Transverse colon (tissue), 4 donors: ENCODE data around the gene HOXC4. TPM values are rescaled to one million over a fixed set of nuclear protein-coding genes. Genes with fewer than 3 reads are reported as not detected.

Source experiments
- DNase-seq: peaks from one replicate; pipeline ENCODE4 v3.0.0-alpha.2; 2019
- H3K27ac ChIP-seq, 4 donors: fragments of 200-600 bp; sonication (generic); 2 replicates each; pipeline ENCODE4 v1.5.1; 2016 to 2018; ENCODE audit warnings: inconsistent platforms in 4 of 4
- H3K27me3 ChIP-seq: fragments of 200-600 bp; sonication (generic); 2 replicates; pipeline ENCODE4 v1.5.1; 2017; ENCODE audit warnings: inconsistent platforms
- H3K36me3 ChIP-seq, 4 donors: fragments of 200-600 bp; sonication (generic); 2 replicates each; pipeline ENCODE4 v1.5.1; 2017 to 2019; ENCODE audit warnings: inconsistent platforms in 4 of 4
- H3K4me1 ChIP-seq, 4 donors: fragments of 200-600 bp; sonication (generic); 2 replicates each; pipeline ENCODE4 v1.5.1; 2017 to 2020; ENCODE audit warnings: inconsistent platforms in 4 of 4
- H3K4me3 ChIP-seq, 4 donors: fragments of 200-600 bp; sonication (generic); 1 replicate in 1 of 4; 2 replicates in 3 of 4; pipeline versions ENCODE4 v1.5.1 to v1.6.1; 2017 to 2019; ENCODE audit warnings: inconsistent platforms in 4 of 4
- H3K9me3 ChIP-seq, 2 donors: fragments of 200-600 bp; sonication (generic); 2 replicates each; pipeline ENCODE4 v1.5.1; 2017 to 2019; ENCODE audit warnings: inconsistent platforms in 2 of 2
- CTCF ChIP-seq, 5 experiments: fragments of 200-600 bp in 3 of 5; fragments of 450-650 bp in 2 of 5; sonication (generic) in 3 of 5; IDR thresholded peaks; 1 replicate in 2 of 5; 2 replicates in 3 of 5; pipeline ENCODE4 v1.5.1; 2016 to 2017; ENCODE audit warnings: antibody characterized with exemption in 5 of 5, inconsistent platforms in 3 of 5, mild to moderate bottlenecking in 2 of 5, moderate library complexity in 1 of 5
- EP300 ChIP-seq: sonication (generic); formaldehyde crosslinking; IDR thresholded peaks from one replicate; pipeline ENCODE4 v1.6.1; 2017; ENCODE audit warnings: antibody characterized with exemption, low read depth
- POLR2A ChIP-seq: fragments of 450-650 bp; IDR thresholded peaks from one replicate; pipeline ENCODE4 v1.6.1; 2016; ENCODE audit warnings: antibody characterized with exemption, mild to moderate bottlenecking, moderate library complexity
- POLR2AphosphoS5 ChIP-seq, 3 donors: sonication (generic); formaldehyde crosslinking; IDR thresholded peaks; one replicate each; pipeline ENCODE4 v1.6.1; 2016; ENCODE audit warnings: antibody characterized with exemption in 3 of 3
- WGBS, 2 donors: methylation state at CpG; one replicate each; pipeline ENCODE4 v1.1.5; 2018; ENCODE audit warnings: low coverage in 1 of 2; 5-methylcytosine and 5-hydroxymethylcytosine counted together
- in situ Hi-C, 4 donors: fragments of 200-750 bp; cut with MboI; loops; one replicate each; pipeline versions ENCODE4 v1.15.0 to v1.15.1; 2017; ENCODE audit warnings: low sequenced_read_pairs in 3 of 4, low pct_ligation_motif_present in 1 of 4, low pct_unique_long_range_greater_than_20kb in 1 of 4
- intact Hi-C: fragments of 100-400 bp; cut with DNase I; formaldehyde crosslinking; loops from one replicate; pipeline ENCODE4 v1.15.1; 2023; ENCODE audit warnings: low total_unique reads
- total RNA-seq, 4 donors: library from RNA; depleted of rRNA; stranded (reverse); fragments of >200 nt; gene quantifications; one replicate each; pipeline ENCODE4 v1.1.0, GENCODE V29; 2016

Gene HOXC4
- total RNA-seq, 4 donors from 2014 or later = 0.64 to 0.68 TPM; not detected in 2

- intact Hi-C loops (no loop called here), in situ Hi-C loops (no loop called here)
- no peaks in the 10 kb centered on the region for H3K9me3 ChIP-seq
- no peaks in the 10 kb centered on the region for H3K36me3 ChIP-seq
- DNase-seq = no peak
- H3K27ac ChIP-seq = no peak overlapping the region
- TF ChIP-seq EP300 = no peak
- no peak for TF ChIP-seq POLR2A
- TF ChIP-seq POLR2AphosphoS5 (IDR thresholded peaks at IDR 0.05) = no peak
- no peak for TF ChIP-seq CTCF (IDR thresholded peaks at IDR 0.05)
- H3K27me3 ChIP-seq = peaks cover 100% of the 10 kb centered on the region
- peaks cover 0 to 11% (median 3%) of the 10 kb centered on the region in 4 donors for H3K4me1 ChIP-seq
- H3K4me3 ChIP-seq = no peak overlapping the region
Observed at GRCh38 chr12:54045401-54045800, 8.2 kb upstream of the HOXC4 start.

- in situ Hi-C loops = no loop called here
- H3K27me3 ChIP-seq = peaks cover 100% of the 10 kb centered on the region
- 43 to 62% methylated on average over 11 to 16 of the region's 16 CpGs for WGBS, 2 donors
Observed at GRCh38 chr12:54045868-54046521, 7.6 kb upstream of the HOXC4 start.

GRCh38 chr12:54046809-54047159, 6.9 kb upstream of the HOXC4 start:
- intact Hi-C loops = no loop called here
- H3K4me3 ChIP-seq = peak overlapping the region in 1 of 4 donors; percentile 32

More at GRCh38 chr12:54045868-54046521, 7.6 kb upstream of the HOXC4 start:
- DNase-seq = no peak
- TF ChIP-seq EP300 (no peak), CTCF (IDR thresholded peaks at IDR 0.05) (no peak), POLR2A (no peak)
- intact Hi-C loops = no loop called here
- H3K4me3 ChIP-seq = no peak overlapping the region
- no peaks in the 10 kb centered on the region for H3K9me3 ChIP-seq
- no peaks in the 10 kb centered on the region for H3K36me3 ChIP-seq
- H3K27ac ChIP-seq = no peak overlapping the region
- H3K4me1 ChIP-seq = peaks cover 0 to 11% (median 3%) of the 10 kb centered on the region in 4 donors

More at GRCh38 chr12:54046809-54047159, 6.9 kb upstream of the HOXC4 start:
- peaks cover 100% of the 10 kb centered on the region for H3K27me3 ChIP-seq
- DNase-seq = no peak
- TF ChIP-seq POLR2A (no peak), CTCF (IDR thresholded peaks at IDR 0.05) (no peak), POLR2AphosphoS5 (IDR thresholded peaks at IDR 0.05) (no peak)
- 50% methylated on average over 25 of the region's 27 CpGs; no CpG with 5 or more reads in 1 of the 2 donors for WGBS, 2 donors
- no peaks in the 10 kb centered on the region for H3K36me3 ChIP-seq
- peaks cover 0 to 14% (median 5%) of the 10 kb centered on the region in 4 donors for H3K4me1 ChIP-seq
- in situ Hi-C loops = no loop called here
- no peak overlapping the region for H3K27ac ChIP-seq
- H3K9me3 ChIP-seq = no peaks in the 10 kb centered on the region
